Astrocyte (in vitro differentiated cells and primary cell): ENCODE data around the gene IP6K1.

ENCODE experiments used
- CTCF ChIP-seq: IDR thresholded peaks from 2 replicates; pipeline ENCODE4 v1.5.1; 2011; ENCODE audit warnings: low read depth, mild to moderate bottlenecking, inconsistent platforms, low read length, moderate library complexity; ENCODE audit not compliant: insufficient read depth
- EZH2 ChIP-seq: IDR thresholded peaks from 2 replicates; pipeline ENCODE4 v1.6.1; 2012; ENCODE audit warnings: mild to moderate bottlenecking, low read length, inconsistent platforms; ENCODE audit not compliant: insufficient read depth

- TF ChIP-seq CTCF, result no peak
- TF ChIP-seq EZH2, result no peak
Observed at GRCh38 chr3:49713336-49714105, 72.8 kb downstream of the IP6K1 start.
